Stimulated activated CD8-positive, alpha-beta memory T cell treated with anti-CD3 and anti-CD28 coated beads, Interleukin-15, amount 100 ng/mL, for 4 hours (primary cell): ENCODE data around the gene KLHL6.

Experiments used
- DNase-seq, 2 donors: peaks; one replicate each; pipeline ENCODE4 v3.0.0-alpha.2; 2020; ENCODE audit warnings: low read depth in 2 of 2

The KLHL6 gene

GRCh38 chr3:183506674-183507320 lies 48.7 kb downstream of the KLHL6 start:
- DNase-seq, result no peak

GRCh38 chr3:183504597-183504996 lies 50.9 kb downstream of the KLHL6 start:
- no peak for DNase-seq

- DNase-seq, result no peak
These were observed 51.8 kb downstream of the KLHL6 start for GRCh38 chr3:183503746-183504145.

GRCh38 chr3:183502237-183503181 lies 53.0 kb downstream of the KLHL6 start:
- no peak for DNase-seq

- no peak for DNase-seq
These were observed 54.4 kb downstream of the KLHL6 start for GRCh38 chr3:183500981-183501704.

GRCh38 chr3:183500319-183500718 lies 55.2 kb downstream of the KLHL6 start:
- no peak for DNase-seq

- no peak for DNase-seq
These were observed 56.9 kb downstream of the KLHL6 start for GRCh38 chr3:183498634-183499033.

GRCh38 chr3:183497313-183497712 lies 58.2 kb downstream of the KLHL6 start:
- no peak for DNase-seq

- no peak for DNase-seq
These were observed 59.2 kb downstream of the KLHL6 start for GRCh38 chr3:183496311-183496710.

GRCh38 chr3:183494341-183494740 lies 61.2 kb downstream of the KLHL6 start:
- no peak for DNase-seq

GRCh38 chr3:183493296-183494045 lies 62.0 kb downstream of the KLHL6 start:
- no peak for DNase-seq

- no peak for DNase-seq
These were observed 62.7 kb downstream of the KLHL6 start for GRCh38 chr3:183492849-183493179.

- DNase-seq, result no peak
These were observed 63.3 kb downstream of the KLHL6 start for GRCh38 chr3:183491923-183492848.

GRCh38 chr3:183491109-183491922 lies 64.2 kb downstream of the KLHL6 start:
- DNase-seq, result no peak

- DNase-seq, result no peak
These were observed 64.9 kb downstream of the KLHL6 start for GRCh38 chr3:183490653-183491052.

GRCh38 chr3:183490211-183490601 lies 65.3 kb downstream of the KLHL6 start:
- no peak for DNase-seq

GRCh38 chr3:183489455-183490210 lies 65.9 kb downstream of the KLHL6 start:
- DNase-seq, result no peak

- no peak for DNase-seq
These were observed 67.2 kb downstream of the KLHL6 start for GRCh38 chr3:183488343-183488742.

GRCh38 chr3:183487896-183488295 lies 67.6 kb downstream of the KLHL6 start:
- no peak for DNase-seq
